SK-N-SH treated with all-trans-retinoic acid at 6 μM for 48 hours (cell line): Measurements from ENCODE around the gene GNAS.

Source experiments
- ARNTL ChIP-seq: fragments of 450-650 bp; formaldehyde crosslinking; IDR thresholded peaks from 2 replicates; pipeline ENCODE4 v1.5.0; 2020; ENCODE audit warnings: low read depth, mild to moderate bottlenecking, moderate library complexity, borderline replicate concordance
- BACH2 ChIP-seq: fragments of 250-450 bp; sonication (Bioruptor Pico); IDR thresholded peaks from 2 replicates; pipeline ENCODE4 v1.9.0; 2021; ENCODE audit warnings: mild to moderate bottlenecking, borderline replicate concordance
- CSDC2 ChIP-seq: fragments of 250-450 bp; sonication (Bioruptor Pico); IDR thresholded peaks from 2 replicates; pipeline ENCODE4 v1.5.0; 2020; ENCODE audit warnings: mild to moderate bottlenecking, moderate library complexity
- ESRRG ChIP-seq: fragments of 250-450 bp; sonication (Bioruptor Pico); IDR thresholded peaks from 2 replicates; pipeline ENCODE4 v1.6.1; 2021; ENCODE audit warnings: mild to moderate bottlenecking
- GLIS3 ChIP-seq: fragments of 250-450 bp; sonication (Bioruptor Pico); IDR thresholded peaks from 2 replicates; pipeline ENCODE4 v1.5.0; 2020; ENCODE audit warnings: mild to moderate bottlenecking, moderate library complexity
- ISL1 ChIP-seq: fragments of 250-450 bp; sonication (Bioruptor Pico); IDR thresholded peaks from 2 replicates; pipeline ENCODE4 v2.1.2; 2022; ENCODE audit warnings: mild to moderate bottlenecking, moderate library complexity
- TCF4 ChIP-seq: fragments of 250-450 bp; sonication (Bioruptor Pico); IDR thresholded peaks from 2 replicates; pipeline ENCODE4 v1.8.0; 2021; ENCODE audit warnings: mild to moderate bottlenecking, moderate library complexity, borderline replicate concordance
- ZC3H10 ChIP-seq: fragments of 250-450 bp; sonication (Bioruptor Pico); IDR thresholded peaks from 2 replicates; pipeline ENCODE4 v1.5.1; 2021; ENCODE audit warnings: mild to moderate bottlenecking, moderate library complexity
- TF ChIP-seq, protein P1 (sequence below): fragments of 250-450 bp; sonication (Bioruptor Pico); IDR thresholded peaks from 2 replicates; pipeline ENCODE4 v1.8.0; 2021; ENCODE audit warnings: low read depth, mild to moderate bottlenecking, moderate library complexity, borderline replicate concordance
- TF ChIP-seq, protein P2 (sequence below): fragments of 250-450 bp; sonication (Bioruptor Pico); IDR thresholded peaks from 2 replicates; pipeline ENCODE4 v1.5.1; 2020; ENCODE audit warnings: low read depth, mild to moderate bottlenecking, moderate library complexity
- TF ChIP-seq, protein P3 (sequence below): fragments of 250-450 bp; sonication (Bioruptor Pico); IDR thresholded peaks from 2 replicates; pipeline ENCODE4 v1.8.0; 2020; ENCODE audit warnings: mild to moderate bottlenecking, moderate library complexity, borderline replicate concordance
- TF ChIP-seq, protein P4 (sequence below): fragments of 250-450 bp; sonication (Bioruptor Pico); IDR thresholded peaks from 2 replicates; pipeline ENCODE4 v1.5.0; 2020; ENCODE audit warnings: mild to moderate bottlenecking, moderate library complexity

DNA sequence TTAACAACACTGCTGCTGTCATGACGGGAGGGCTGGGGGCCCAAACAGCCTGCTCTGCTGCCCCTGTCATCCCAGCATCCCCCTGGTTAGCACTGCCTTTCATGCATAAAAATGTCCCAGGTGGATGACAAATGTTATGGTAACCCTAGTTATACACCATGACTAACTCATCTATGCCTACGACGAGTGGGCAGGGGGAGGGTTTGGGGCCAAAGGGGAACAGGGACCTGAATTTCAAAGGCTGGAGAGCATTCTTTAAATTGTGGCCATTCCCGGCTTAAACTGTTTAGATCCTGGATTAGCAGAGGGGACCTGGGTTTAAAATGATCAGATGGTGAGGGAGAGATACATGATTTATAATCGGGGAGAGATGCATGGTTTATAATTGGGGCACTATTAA is 26.2 kb upstream of the GNAS start:
- TF ChIP-seq ZC3H10 (CRISPR knock-in tag) (no peak), ESRRG (no peak), TCF4 (CRISPR knock-in tag) (no peak), ARNTL (CRISPR knock-in tag) (no peak), BACH2 (CRISPR knock-in tag) (no peak), ISL1 (no peak), GLIS3 (CRISPR knock-in tag) (no peak), CSDC2 (no peak)
- TF ChIP-seq, protein P1, sequence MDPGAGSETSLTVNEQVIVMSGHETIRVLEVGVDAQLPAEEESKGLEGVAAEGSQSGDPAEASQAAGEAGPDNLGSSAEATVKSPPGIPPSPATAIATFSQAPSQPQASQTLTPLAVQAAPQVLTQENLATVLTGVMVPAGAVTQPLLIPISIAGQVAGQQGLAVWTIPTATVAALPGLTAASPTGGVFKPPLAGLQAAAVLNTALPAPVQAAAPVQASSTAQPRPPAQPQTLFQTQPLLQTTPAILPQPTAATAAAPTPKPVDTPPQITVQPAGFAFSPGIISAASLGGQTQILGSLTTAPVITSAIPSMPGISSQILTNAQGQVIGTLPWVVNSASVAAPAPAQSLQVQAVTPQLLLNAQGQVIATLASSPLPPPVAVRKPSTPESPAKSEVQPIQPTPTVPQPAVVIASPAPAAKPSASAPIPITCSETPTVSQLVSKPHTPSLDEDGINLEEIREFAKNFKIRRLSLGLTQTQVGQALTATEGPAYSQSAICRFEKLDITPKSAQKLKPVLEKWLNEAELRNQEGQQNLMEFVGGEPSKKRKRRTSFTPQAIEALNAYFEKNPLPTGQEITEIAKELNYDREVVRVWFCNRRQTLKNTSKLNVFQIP (CRISPR knock-in tag) = no peak
- TF ChIP-seq, protein P2, sequence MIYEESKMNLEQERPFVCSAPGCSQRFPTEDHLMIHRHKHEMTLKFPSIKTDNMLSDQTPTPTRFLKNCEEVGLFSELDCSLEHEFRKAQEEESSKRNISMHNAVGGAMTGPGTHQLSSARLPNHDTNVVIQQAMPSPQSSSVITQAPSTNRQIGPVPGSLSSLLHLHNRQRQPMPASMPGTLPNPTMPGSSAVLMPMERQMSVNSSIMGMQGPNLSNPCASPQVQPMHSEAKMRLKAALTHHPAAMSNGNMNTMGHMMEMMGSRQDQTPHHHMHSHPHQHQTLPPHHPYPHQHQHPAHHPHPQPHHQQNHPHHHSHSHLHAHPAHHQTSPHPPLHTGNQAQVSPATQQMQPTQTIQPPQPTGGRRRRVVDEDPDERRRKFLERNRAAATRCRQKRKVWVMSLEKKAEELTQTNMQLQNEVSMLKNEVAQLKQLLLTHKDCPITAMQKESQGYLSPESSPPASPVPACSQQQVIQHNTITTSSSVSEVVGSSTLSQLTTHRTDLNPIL (CRISPR knock-in tag) = no peak
- TF ChIP-seq, protein P3, sequence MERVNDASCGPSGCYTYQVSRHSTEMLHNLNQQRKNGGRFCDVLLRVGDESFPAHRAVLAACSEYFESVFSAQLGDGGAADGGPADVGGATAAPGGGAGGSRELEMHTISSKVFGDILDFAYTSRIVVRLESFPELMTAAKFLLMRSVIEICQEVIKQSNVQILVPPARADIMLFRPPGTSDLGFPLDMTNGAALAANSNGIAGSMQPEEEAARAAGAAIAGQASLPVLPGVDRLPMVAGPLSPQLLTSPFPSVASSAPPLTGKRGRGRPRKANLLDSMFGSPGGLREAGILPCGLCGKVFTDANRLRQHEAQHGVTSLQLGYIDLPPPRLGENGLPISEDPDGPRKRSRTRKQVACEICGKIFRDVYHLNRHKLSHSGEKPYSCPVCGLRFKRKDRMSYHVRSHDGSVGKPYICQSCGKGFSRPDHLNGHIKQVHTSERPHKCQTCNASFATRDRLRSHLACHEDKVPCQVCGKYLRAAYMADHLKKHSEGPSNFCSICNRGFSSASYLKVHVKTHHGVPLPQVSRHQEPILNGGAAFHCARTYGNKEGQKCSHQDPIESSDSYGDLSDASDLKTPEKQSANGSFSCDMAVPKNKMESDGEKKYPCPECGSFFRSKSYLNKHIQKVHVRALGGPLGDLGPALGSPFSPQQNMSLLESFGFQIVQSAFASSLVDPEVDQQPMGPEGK (CRISPR knock-in tag) = no peak
- TF ChIP-seq, protein P4, sequence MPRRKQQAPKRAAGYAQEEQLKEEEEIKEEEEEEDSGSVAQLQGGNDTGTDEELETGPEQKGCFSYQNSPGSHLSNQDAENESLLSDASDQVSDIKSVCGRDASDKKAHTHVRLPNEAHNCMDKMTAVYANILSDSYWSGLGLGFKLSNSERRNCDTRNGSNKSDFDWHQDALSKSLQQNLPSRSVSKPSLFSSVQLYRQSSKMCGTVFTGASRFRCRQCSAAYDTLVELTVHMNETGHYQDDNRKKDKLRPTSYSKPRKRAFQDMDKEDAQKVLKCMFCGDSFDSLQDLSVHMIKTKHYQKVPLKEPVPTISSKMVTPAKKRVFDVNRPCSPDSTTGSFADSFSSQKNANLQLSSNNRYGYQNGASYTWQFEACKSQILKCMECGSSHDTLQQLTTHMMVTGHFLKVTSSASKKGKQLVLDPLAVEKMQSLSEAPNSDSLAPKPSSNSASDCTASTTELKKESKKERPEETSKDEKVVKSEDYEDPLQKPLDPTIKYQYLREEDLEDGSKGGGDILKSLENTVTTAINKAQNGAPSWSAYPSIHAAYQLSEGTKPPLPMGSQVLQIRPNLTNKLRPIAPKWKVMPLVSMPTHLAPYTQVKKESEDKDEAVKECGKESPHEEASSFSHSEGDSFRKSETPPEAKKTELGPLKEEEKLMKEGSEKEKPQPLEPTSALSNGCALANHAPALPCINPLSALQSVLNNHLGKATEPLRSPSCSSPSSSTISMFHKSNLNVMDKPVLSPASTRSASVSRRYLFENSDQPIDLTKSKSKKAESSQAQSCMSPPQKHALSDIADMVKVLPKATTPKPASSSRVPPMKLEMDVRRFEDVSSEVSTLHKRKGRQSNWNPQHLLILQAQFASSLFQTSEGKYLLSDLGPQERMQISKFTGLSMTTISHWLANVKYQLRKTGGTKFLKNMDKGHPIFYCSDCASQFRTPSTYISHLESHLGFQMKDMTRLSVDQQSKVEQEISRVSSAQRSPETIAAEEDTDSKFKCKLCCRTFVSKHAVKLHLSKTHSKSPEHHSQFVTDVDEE = no peak
